SK-N-SH treated with all-trans-retinoic acid at 6 μM for 48 hours (cell line): Measurements from ENCODE around the gene RNF2.

Source experiments
- ATAC-seq: fragments of 200-7000 bp; cut with Tn5 transposase; 3 replicates; pipeline ENCODE4 v1.9.1; 2020; ENCODE audit warnings: mild to moderate bottlenecking, moderate library complexity
- ARNTL ChIP-seq: fragments of 450-650 bp; formaldehyde crosslinking; IDR thresholded peaks from 2 replicates; pipeline ENCODE4 v1.5.0; 2020; ENCODE audit warnings: low read depth, mild to moderate bottlenecking, moderate library complexity, borderline replicate concordance
- BACH2 ChIP-seq: fragments of 250-450 bp; sonication (Bioruptor Pico); IDR thresholded peaks from 2 replicates; pipeline ENCODE4 v1.9.0; 2021; ENCODE audit warnings: mild to moderate bottlenecking, borderline replicate concordance
- CREB5 ChIP-seq: fragments of 250-450 bp; sonication (Bioruptor Pico); IDR thresholded peaks from 2 replicates; pipeline ENCODE4 v1.5.1; 2020; ENCODE audit warnings: low read depth, mild to moderate bottlenecking, moderate library complexity
- CSDC2 ChIP-seq: fragments of 250-450 bp; sonication (Bioruptor Pico); IDR thresholded peaks from 2 replicates; pipeline ENCODE4 v1.5.0; 2020; ENCODE audit warnings: mild to moderate bottlenecking, moderate library complexity
- CSRNP3 ChIP-seq: fragments of 250-450 bp; sonication (Bioruptor Pico); IDR thresholded peaks from 2 replicates; pipeline ENCODE4 v1.5.1; 2021; ENCODE audit warnings: mild to moderate bottlenecking, moderate library complexity
- ESRRG ChIP-seq: fragments of 250-450 bp; sonication (Bioruptor Pico); IDR thresholded peaks from 2 replicates; pipeline ENCODE4 v1.6.1; 2021; ENCODE audit warnings: mild to moderate bottlenecking
- GLIS3 ChIP-seq: fragments of 250-450 bp; sonication (Bioruptor Pico); IDR thresholded peaks from 2 replicates; pipeline ENCODE4 v1.5.0; 2020; ENCODE audit warnings: mild to moderate bottlenecking, moderate library complexity
- ISL1 ChIP-seq: fragments of 250-450 bp; sonication (Bioruptor Pico); IDR thresholded peaks from 2 replicates; pipeline ENCODE4 v2.1.2; 2022; ENCODE audit warnings: mild to moderate bottlenecking, moderate library complexity
- OSR1 ChIP-seq: fragments of 250-450 bp; sonication (Bioruptor Pico); IDR thresholded peaks from 2 replicates; pipeline ENCODE4 v1.8.0; 2022; ENCODE audit warnings: moderate library complexity, mild to moderate bottlenecking, inconsistent platforms
- POU6F1 ChIP-seq: fragments of 250-450 bp; sonication (Bioruptor Pico); IDR thresholded peaks from 2 replicates; pipeline ENCODE4 v1.8.0; 2021; ENCODE audit warnings: low read depth, mild to moderate bottlenecking, moderate library complexity, borderline replicate concordance
- PPARA ChIP-seq: fragments of 250-450 bp; sonication (Bioruptor Pico); IDR thresholded peaks from 2 replicates; pipeline ENCODE4 v1.5.0; 2020; ENCODE audit warnings: mild to moderate bottlenecking, borderline replicate concordance
- RARB ChIP-seq: fragments of 250-450 bp; sonication (Bioruptor Pico); IDR thresholded peaks from 2 replicates; pipeline ENCODE4 v1.8.0; 2021; ENCODE audit warnings: mild to moderate bottlenecking, moderate library complexity
- SNAI2 ChIP-seq: fragments of 250-450 bp; sonication (Bioruptor Pico); IDR thresholded peaks from 2 replicates; pipeline ENCODE4 v1.5.0; 2020; ENCODE audit warnings: mild to moderate bottlenecking, moderate library complexity
- TCF4 ChIP-seq: fragments of 250-450 bp; sonication (Bioruptor Pico); IDR thresholded peaks from 2 replicates; pipeline ENCODE4 v1.8.0; 2021; ENCODE audit warnings: mild to moderate bottlenecking, moderate library complexity, borderline replicate concordance
- TOX ChIP-seq: fragments of 250-450 bp; sonication (Bioruptor Pico); IDR thresholded peaks from 2 replicates; pipeline ENCODE4 v1.8.0; 2021; ENCODE audit warnings: mild to moderate bottlenecking, moderate library complexity, borderline replicate concordance
- ZC3H10 ChIP-seq: fragments of 250-450 bp; sonication (Bioruptor Pico); IDR thresholded peaks from 2 replicates; pipeline ENCODE4 v1.5.1; 2021; ENCODE audit warnings: mild to moderate bottlenecking, moderate library complexity
- ZFP3 ChIP-seq: fragments of 250-450 bp; sonication (Bioruptor Pico); IDR thresholded peaks from 2 replicates; pipeline ENCODE4 v1.5.0; 2020; ENCODE audit warnings: mild to moderate bottlenecking, moderate library complexity
- ZFP30 ChIP-seq: fragments of 450-650 bp; formaldehyde crosslinking; IDR thresholded peaks from 2 replicates; pipeline ENCODE4 v1.5.0; 2022; ENCODE audit warnings: mild to moderate bottlenecking, moderate library complexity
- ZNF565 ChIP-seq: fragments of 450-650 bp; formaldehyde crosslinking; conservative IDR thresholded peaks from 2 replicates; pipeline ENCODE4 v1.5.0; 2020; ENCODE audit warnings: low read depth, mild to moderate bottlenecking, moderate library complexity
- ZNF70 ChIP-seq: fragments of 450-650 bp; formaldehyde crosslinking; IDR thresholded peaks from 2 replicates; pipeline ENCODE4 v1.5.0; 2020; ENCODE audit warnings: mild to moderate bottlenecking, moderate library complexity
- ZNF8 ChIP-seq: fragments of 450-650 bp; formaldehyde crosslinking; IDR thresholded peaks from 2 replicates; pipeline ENCODE4 v1.5.0; 2020; ENCODE audit warnings: mild to moderate bottlenecking, moderate library complexity
- TF ChIP-seq, protein P1 (sequence below): fragments of 250-450 bp; sonication (Bioruptor Pico); IDR thresholded peaks from 2 replicates; pipeline ENCODE4 v1.8.0; 2020; ENCODE audit warnings: mild to moderate bottlenecking, moderate library complexity, borderline replicate concordance

RNF2 gene

DNA sequence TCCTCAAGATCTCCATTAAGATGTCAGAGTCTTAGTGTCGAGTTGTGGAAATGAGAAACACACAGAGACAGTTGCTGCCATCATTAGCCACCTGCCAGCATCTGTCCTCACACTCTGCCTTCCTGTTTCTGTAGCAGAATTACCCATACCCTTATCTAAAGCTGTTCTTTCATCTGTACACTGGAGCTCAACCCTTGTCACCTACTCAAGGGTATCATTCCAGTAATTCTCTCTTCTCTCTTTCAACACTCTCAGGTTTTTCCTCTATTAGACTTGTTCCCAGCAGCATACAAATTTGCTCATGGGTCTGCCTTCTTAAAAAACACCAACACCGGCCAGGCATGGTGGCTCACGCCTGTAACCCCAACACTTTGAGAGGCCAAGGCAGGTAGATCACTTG is 27.4 kb upstream of the RNF2 start:
- TF ChIP-seq TOX (CRISPR knock-in tag): no peak
- TF ChIP-seq ZFP30: no peak
- TF ChIP-seq RARB (CRISPR knock-in tag): no peak
- no peak for TF ChIP-seq POU6F1 (CRISPR knock-in tag)
- TF ChIP-seq GLIS3 (CRISPR knock-in tag): no peak
- TF ChIP-seq ARNTL (CRISPR knock-in tag): no peak
- no peak for TF ChIP-seq TCF4 (CRISPR knock-in tag)
- no peak for TF ChIP-seq ZNF8 (CRISPR knock-in tag)
- no peak for TF ChIP-seq CSRNP3
- no peak for TF ChIP-seq ZC3H10
- no peak for TF ChIP-seq OSR1 (CRISPR knock-in tag)
- TF ChIP-seq, protein P1, sequence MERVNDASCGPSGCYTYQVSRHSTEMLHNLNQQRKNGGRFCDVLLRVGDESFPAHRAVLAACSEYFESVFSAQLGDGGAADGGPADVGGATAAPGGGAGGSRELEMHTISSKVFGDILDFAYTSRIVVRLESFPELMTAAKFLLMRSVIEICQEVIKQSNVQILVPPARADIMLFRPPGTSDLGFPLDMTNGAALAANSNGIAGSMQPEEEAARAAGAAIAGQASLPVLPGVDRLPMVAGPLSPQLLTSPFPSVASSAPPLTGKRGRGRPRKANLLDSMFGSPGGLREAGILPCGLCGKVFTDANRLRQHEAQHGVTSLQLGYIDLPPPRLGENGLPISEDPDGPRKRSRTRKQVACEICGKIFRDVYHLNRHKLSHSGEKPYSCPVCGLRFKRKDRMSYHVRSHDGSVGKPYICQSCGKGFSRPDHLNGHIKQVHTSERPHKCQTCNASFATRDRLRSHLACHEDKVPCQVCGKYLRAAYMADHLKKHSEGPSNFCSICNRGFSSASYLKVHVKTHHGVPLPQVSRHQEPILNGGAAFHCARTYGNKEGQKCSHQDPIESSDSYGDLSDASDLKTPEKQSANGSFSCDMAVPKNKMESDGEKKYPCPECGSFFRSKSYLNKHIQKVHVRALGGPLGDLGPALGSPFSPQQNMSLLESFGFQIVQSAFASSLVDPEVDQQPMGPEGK (CRISPR knock-in tag): no peak
- no peak for TF ChIP-seq CREB5
- TF ChIP-seq CSDC2 (CRISPR knock-in tag): no peak
- no peak for TF ChIP-seq SNAI2 (CRISPR knock-in tag)
- no peak for TF ChIP-seq ESRRG (CRISPR knock-in tag)
- no peak for TF ChIP-seq ZNF70 (CRISPR knock-in tag)
- no peak for TF ChIP-seq PPARA (CRISPR knock-in tag)
- TF ChIP-seq, all 23 proteins: peak for 0
- ATAC-seq: no peak

GRCh38 chr1:185027252-185027882 is 18.0 kb upstream of the RNF2 start:
- TF ChIP-seq ZNF565 (CRISPR knock-in tag) (no peak), TOX (CRISPR knock-in tag) (no peak), ZFP30 (no peak), POU6F1 (CRISPR knock-in tag) (no peak), ZNF8 (CRISPR knock-in tag) (no peak), BACH2 (no peak)
- TF ChIP-seq, all 23 proteins: peak for 0
- no peak for ATAC-seq

DNA sequence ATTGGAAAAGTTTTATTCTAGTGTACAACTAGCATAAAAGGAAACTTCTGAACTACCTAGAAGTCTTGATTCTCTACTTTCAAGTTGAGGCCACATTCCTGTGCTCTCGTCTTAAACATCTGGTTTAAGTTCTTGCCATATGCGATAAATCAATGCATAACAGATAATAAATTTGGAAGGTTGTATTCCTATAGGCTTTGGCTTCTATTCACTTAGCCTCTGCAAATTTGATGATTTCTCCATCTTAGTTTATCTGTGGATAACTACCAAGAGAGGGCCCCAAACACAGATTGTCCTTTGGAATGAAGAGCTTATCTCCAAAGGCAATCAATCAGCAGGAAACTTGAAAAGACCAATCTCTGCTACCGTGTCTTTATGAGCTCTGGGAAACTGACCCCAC is 11.7 kb upstream of the RNF2 start:
- no peak for ATAC-seq
- TF ChIP-seq PPARA (CRISPR knock-in tag) (no peak), ESRRG (CRISPR knock-in tag) (no peak), GLIS3 (CRISPR knock-in tag) (no peak), CSRNP3 (no peak), OSR1 (CRISPR knock-in tag) (no peak), ISL1 (no peak), ZFP3 (CRISPR knock-in tag) (no peak), CREB5 (no peak), BACH2 (no peak), POU6F1 (CRISPR knock-in tag) (no peak), ZNF565 (CRISPR knock-in tag) (no peak), ZNF8 (CRISPR knock-in tag) (no peak), CSDC2 (CRISPR knock-in tag) (no peak), ARNTL (CRISPR knock-in tag) (no peak), ZC3H10 (no peak), ZNF70 (CRISPR knock-in tag) (no peak)
